Measurements from ENCODE around the gene SREBF2.

The SREBF2 gene

DNA sequence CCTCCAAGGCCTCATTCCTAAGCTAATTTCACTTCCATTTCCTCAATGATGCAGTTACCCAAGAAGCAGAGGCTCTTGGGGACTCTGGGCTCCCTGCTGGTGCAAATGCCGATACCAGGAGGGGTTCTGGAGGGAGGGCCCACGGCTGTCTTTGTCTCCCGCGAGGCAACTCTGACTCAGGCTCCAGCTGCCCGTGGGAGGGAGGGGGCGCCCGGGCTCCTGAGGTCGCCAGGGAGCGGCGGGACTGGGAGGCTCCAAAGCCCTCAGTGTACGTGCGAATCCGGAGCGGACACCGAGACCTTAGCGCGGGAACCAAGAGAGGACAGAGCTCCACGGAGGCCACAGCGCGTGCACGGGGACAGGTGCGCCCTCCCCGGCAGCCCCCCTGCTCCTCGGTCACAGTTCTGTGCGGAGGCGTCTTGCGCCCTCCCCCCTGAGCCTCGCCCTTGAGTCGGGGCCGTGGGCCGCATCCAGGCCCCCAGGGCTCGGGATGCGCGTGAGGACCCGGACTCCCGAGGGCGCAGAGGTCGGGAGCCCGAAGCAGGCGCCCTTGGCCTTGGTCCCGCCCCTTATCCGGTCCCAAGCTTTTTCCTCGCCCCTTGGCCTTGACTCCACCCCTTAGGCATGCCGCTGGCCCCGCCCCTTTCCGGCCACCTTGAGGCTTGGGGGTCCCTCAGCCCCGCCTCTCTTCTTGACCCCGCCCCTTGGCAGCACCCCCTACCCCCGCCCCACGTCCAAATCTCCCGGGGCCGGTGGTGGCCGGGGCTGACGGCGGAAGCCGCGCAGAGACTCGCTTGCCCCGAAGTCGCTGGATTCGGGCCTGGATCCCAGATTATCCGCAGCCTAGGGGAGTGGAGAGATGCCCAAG is 86.7 kb downstream of the SREBF2 start:
- TF ChIP-seq, protein P1, sequence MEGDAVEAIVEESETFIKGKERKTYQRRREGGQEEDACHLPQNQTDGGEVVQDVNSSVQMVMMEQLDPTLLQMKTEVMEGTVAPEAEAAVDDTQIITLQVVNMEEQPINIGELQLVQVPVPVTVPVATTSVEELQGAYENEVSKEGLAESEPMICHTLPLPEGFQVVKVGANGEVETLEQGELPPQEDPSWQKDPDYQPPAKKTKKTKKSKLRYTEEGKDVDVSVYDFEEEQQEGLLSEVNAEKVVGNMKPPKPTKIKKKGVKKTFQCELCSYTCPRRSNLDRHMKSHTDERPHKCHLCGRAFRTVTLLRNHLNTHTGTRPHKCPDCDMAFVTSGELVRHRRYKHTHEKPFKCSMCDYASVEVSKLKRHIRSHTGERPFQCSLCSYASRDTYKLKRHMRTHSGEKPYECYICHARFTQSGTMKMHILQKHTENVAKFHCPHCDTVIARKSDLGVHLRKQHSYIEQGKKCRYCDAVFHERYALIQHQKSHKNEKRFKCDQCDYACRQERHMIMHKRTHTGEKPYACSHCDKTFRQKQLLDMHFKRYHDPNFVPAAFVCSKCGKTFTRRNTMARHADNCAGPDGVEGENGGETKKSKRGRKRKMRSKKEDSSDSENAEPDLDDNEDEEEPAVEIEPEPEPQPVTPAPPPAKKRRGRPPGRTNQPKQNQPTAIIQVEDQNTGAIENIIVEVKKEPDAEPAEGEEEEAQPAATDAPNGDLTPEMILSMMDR (IDR thresholded peaks at IDR 0.05; ENCODE audit: insufficient read depth, low read length, poor library complexity, severe bottlenecking), result no peak
- peak; percentile 88 for DNase-seq (ENCODE audit: extremely low read depth, insufficient read length)
- Histone ChIP-seq H3K36me3 (ENCODE audit: control insufficient read depth, insufficient read depth, low read length) (peaks cover 6% of the 10 kb centered on the region), H3K4me3 (replicated peaks; ENCODE audit: low read depth, low read length) (peak overlapping the region; percentile 61), H3K27me3 (replicated peaks; ENCODE audit: control insufficient read depth, insufficient read depth, low read length) (no peaks in the 10 kb centered on the region)

DNA sequence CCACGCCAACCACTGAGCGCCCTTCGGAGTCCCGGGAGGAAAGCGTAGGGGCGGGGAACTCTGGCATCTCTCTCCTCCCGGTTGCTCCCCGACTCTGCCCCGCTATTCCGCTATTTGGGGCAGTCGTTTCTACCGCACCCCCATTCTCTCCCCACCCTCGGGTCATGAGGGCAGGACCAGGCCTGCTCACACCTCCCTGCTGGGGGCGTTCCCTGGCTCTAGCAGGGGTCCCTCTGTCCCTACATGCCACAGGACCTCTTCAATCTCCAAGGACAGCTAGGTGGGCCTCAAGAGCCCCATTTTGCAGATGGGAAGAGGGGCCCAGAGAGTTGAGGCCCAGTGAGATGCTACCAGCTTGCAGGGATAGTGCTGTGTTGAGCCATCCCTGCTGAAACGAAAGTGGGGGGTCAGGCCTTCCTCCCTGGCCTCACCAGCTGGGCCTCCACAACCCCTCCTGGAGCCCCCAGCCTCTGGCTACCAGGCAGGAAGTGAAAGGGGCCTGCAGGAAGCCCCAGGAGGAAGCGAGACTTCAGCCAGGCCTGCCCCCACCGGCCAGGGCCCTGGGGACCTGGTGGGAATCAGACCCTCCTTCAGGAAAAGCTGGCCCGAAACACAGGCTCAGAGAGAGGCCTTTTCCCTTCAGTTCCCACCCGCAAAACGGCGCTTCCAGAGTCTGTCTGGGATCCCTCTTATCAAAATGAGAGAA is 87.5 kb downstream of the SREBF2 start:
- peak; percentile 85 for DNase-seq (ENCODE audit: extremely low read depth, insufficient read length)
- TF ChIP-seq, protein P1 (IDR thresholded peaks at IDR 0.05; ENCODE audit: insufficient read depth, low read length, poor library complexity, severe bottlenecking), result no peak
- Histone ChIP-seq H3K4me3 (replicated peaks; ENCODE audit: low read depth, low read length) (peak overlapping the region; percentile 61), H3K27me3 (replicated peaks; ENCODE audit: control insufficient read depth, insufficient read depth, low read length) (no peaks in the 10 kb centered on the region), H3K36me3 (ENCODE audit: control insufficient read depth, insufficient read depth, low read length) (peaks cover 6% of the 10 kb centered on the region)

DNA sequence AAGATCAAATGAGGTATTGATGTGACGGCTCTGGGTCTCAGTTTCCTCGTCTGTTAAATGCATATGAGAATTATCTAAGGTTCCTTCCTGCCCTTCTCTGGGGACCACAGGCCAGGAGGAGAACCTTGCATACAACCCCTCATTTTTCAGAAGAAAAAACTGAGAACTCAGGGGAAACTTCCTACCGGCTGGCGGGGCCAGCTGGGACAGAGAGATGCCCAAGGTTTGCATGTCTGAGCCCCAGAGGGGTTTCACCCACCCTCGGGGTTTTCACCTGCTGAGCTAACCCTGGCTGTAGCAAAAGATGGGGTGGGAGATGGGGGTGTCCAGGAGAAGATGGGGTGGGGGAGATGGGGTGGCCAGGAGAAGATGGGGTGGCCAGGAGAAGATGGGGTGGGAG is 89.4 kb downstream of the SREBF2 start:
- TF ChIP-seq, protein P1 (IDR thresholded peaks at IDR 0.05; ENCODE audit: insufficient read depth, low read length, poor library complexity, severe bottlenecking), result no peak
- Histone ChIP-seq H3K36me3 (ENCODE audit: control insufficient read depth, insufficient read depth, low read length) (peaks cover 6% of the 10 kb centered on the region), H3K4me3 (replicated peaks; ENCODE audit: low read depth, low read length) (0 out of 2 replicates have a peak overlapping the region, but pooled peaks have one; percentile 10), H3K27me3 (replicated peaks; ENCODE audit: control insufficient read depth, insufficient read depth, low read length) (no peaks in the 10 kb centered on the region)
- no peak for DNase-seq (ENCODE audit: extremely low read depth, insufficient read length)

DNA sequence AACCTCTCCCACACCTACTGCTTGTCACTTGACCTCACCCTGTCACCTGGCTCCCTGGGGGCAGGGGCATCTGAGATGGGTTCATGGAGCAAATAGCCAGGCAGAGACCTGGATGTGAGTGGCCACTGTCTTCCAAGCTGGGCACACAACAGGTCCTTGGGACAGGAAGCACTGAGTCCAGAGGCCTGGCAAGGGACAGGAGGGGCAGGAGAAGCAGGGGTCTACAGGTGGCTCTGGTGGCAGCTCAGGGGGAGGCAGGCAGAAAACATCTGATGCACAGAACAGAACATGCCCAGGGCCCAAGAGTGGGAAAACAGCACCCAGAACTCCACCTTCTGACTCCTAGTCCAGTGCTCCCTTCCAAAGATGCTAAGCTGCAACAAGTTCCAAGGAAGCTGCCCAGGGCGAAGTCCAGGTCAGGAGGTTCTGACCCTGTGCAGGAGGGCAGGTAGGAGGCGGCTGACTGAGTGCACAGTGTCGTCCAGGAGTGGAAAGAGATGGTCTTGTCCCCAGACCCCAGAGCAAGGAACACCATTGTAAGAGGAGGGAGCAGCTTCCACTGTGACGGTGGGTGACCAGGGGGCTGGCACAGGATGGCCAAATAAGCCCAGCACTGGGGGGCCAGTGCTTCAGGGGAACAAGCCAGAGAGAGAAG is 90.2 kb downstream of the SREBF2 start:
- no peak overlapping the region; the same call in none of the 2 replicates for H3K4me3 ChIP-seq (replicated peaks; ENCODE audit: low read depth, low read length)
- TF ChIP-seq, protein P1 (IDR thresholded peaks at IDR 0.05; ENCODE audit: insufficient read depth, low read length, poor library complexity, severe bottlenecking), result no peak
- peaks cover 6% of the 10 kb centered on the region for H3K36me3 ChIP-seq (ENCODE audit: control insufficient read depth, insufficient read depth, low read length)
- H3K27me3 ChIP-seq (replicated peaks; ENCODE audit: control insufficient read depth, insufficient read depth, low read length), result no peaks in the 10 kb centered on the region
- DNase-seq (ENCODE audit: extremely low read depth, insufficient read length), result no peak

DNA sequence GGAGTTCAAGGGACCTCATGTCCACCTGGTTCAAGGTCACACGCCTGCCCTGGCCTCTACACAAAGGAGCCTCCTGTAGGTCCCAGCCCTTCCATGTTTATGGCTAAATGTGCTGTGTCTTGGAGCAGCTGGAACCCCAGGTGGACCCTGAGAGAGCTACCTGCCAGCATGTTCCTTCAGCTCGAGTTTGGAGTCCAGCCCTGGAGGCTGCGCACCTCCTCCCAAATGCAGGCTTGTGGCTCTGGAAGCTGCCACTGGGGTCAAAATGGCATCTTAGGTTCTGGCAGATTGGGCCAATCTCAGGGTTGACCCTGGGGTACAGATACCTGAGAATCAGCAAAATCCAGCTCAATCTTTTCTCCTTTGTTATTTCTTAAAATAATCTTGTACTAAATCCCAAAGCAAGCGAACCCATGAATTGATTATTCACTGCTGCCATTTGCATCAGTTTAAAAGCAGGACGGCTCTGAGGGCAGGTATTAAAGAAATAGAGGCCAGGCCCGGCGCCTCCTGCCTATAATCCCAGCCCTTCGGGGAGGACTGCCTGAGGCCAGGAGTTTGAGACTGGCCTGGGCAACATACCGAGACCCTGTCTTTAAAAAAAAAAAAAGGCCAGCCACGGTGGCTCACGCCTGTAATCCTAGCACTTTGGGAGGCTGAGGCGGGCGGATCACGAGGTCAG is 90.8 kb downstream of the SREBF2 start:
- DNase-seq (ENCODE audit: extremely low read depth, insufficient read length), result no peak
- Histone ChIP-seq H3K36me3 (ENCODE audit: control insufficient read depth, insufficient read depth, low read length) (peaks cover 6% of the 10 kb centered on the region), H3K4me3 (replicated peaks; ENCODE audit: low read depth, low read length) (peak overlapping the region; percentile 35), H3K27me3 (replicated peaks; ENCODE audit: control insufficient read depth, insufficient read depth, low read length) (no peaks in the 10 kb centered on the region)
- TF ChIP-seq, protein P1 (IDR thresholded peaks at IDR 0.05; ENCODE audit: insufficient read depth, low read length, poor library complexity, severe bottlenecking), result no peak

Measured in GM06990 (cell line).